K562 (cell line): Measurements from ENCODE around the gene HGFAC. TPM values are rescaled to one million over a fixed set of nuclear protein-coding genes. Genes with fewer than 3 reads are reported as not detected.

Experiments used
- ATAC-seq: fragments of 200-7000 bp; cut with Tn5 transposase; 3 replicates; pipeline ENCODE4 v1.9.1; 2020; ENCODE audit warnings: moderate library complexity
- BruUV-seq: library from RNA; stranded (reverse); fragments of 400-500 nt; replicated peaks from 2 replicates; lab custom pipeline; 2021; lab: Mats Ljungman, UMichigan
- CTCF ChIA-PET: fragments of 300-600 bp; formaldehyde crosslinking; extraction: SDS; loops from one replicate; lab custom pipeline; 2021; ENCODE audit warnings: low intra/inter-chr PET ratio; lab: Yijun Ruan, JAX
- POLR2A ChIA-PET: fragments of 300-600, 350-650 bp; sonication (Branson Sonifier 250); formaldehyde crosslinking; extraction: SDS; loops from one replicate; lab custom pipeline; 2021; ENCODE audit warnings: antibody characterized with exemption, inconsistent platforms; lab: Yijun Ruan, JAX
- DNase-seq, 4 experiments: peaks; one replicate each; pipeline versions ENCODE4 v3.0.0 to v3.0.0-alpha.2; 2011 to 2018; ENCODE audit warnings: low spot score in 3 of 4, mixed read lengths in 3 of 4; ENCODE audit errors: extremely low read depth in 1 of 4
- FAIRE-seq: peaks from 2 replicates; lab custom pipeline; 2011; peaks lifted over from hg19 to GRCh38; lab: Jason Lieb, UNC
- H2AFZ ChIP-seq: 2 replicates; pipeline ENCODE4 v1.6.0; 2011; ENCODE audit warnings: low read depth, low read length, control low read depth, inconsistent platforms
- H3K27ac ChIP-seq: fragments of 200-600 bp; 3 replicates; pipeline ENCODE4 v1.8.0; 2011; ENCODE audit warnings: low read depth, mild to moderate bottlenecking, control low read depth, inconsistent platforms, low read length, moderate library complexity, mixed read lengths; ENCODE audit errors: extremely low read depth
- H3K27me3 ChIP-seq, 2 experiments: fragments of 300-600 bp in 1 of 2; 2 replicates in 1 of 2; 3 replicates in 1 of 2; pipeline versions ENCODE4 v1.6.0 to v1.8.0; 2011; ENCODE audit warnings: inconsistent platforms in 2 of 2, low read length in 2 of 2, mild to moderate bottlenecking in 1 of 2, mixed read lengths in 1 of 2, moderate library complexity in 1 of 2; ENCODE audit not compliant: control insufficient read depth in 2 of 2, insufficient read depth in 2 of 2
- H3K36me3 ChIP-seq: fragments of 300-600 bp; 3 replicates; pipeline ENCODE4 v1.8.0; 2011; ENCODE audit warnings: mild to moderate bottlenecking, low read length, inconsistent platforms; ENCODE audit not compliant: control insufficient read depth, insufficient read depth
- H3K4me1 ChIP-seq, 2 experiments: fragments of 200-600 bp in 1 of 2; replicated peaks in 1 of 2; 2 replicates in 1 of 2; 3 replicates in 1 of 2; pipeline versions ENCODE4 v1.5.1 to v1.8.0; 2011; ENCODE audit warnings: inconsistent platforms in 2 of 2, low read length in 2 of 2, mild to moderate bottlenecking in 1 of 2, mixed read lengths in 1 of 2, moderate library complexity in 1 of 2; ENCODE audit not compliant: control insufficient read depth in 2 of 2, insufficient read depth in 2 of 2
- H3K4me2 ChIP-seq: 2 replicates; pipeline ENCODE4 v1.6.1; 2011; ENCODE audit warnings: low read length, control low read depth, inconsistent platforms, mixed read lengths; ENCODE audit not compliant: insufficient read depth
- H3K4me3 ChIP-seq: fragments of 200-600 bp; sonication (generic), shearing (Covaris generic); 2 replicates; pipeline ENCODE4 v1.5.1; 2016; ENCODE audit warnings: control low read depth, inconsistent platforms
- H3K79me2 ChIP-seq: fragments of 200-600 bp; 3 replicates; pipeline ENCODE4 v1.8.0; 2011; ENCODE audit warnings: low read length, inconsistent platforms; ENCODE audit not compliant: control insufficient read depth, insufficient read depth
- H3K9ac ChIP-seq, 2 experiments: 2 replicates each; pipeline versions ENCODE4 v1.6.0 to v1.6.1; 2011; ENCODE audit warnings: low read depth in 2 of 2, low read length in 2 of 2, control low read depth in 1 of 2, inconsistent platforms in 1 of 2, mild to moderate bottlenecking in 1 of 2, mixed read lengths in 1 of 2; ENCODE audit not compliant: insufficient read depth in 1 of 2
- H3K9me1 ChIP-seq: one replicate; pipeline ENCODE4 v1.6.0; 2011; ENCODE audit warnings: inconsistent platforms, mild to moderate bottlenecking, low read length, moderate library complexity; ENCODE audit not compliant: control insufficient read depth, insufficient read depth
- H3K9me3 ChIP-seq: replicated peaks from 2 replicates; pipeline ENCODE4 v1.5.1; 2011; ENCODE audit warnings: low read depth, low read length, inconsistent platforms; ENCODE audit not compliant: control insufficient read depth, insufficient read depth
- H4K20me1 ChIP-seq: replicated peaks from 2 replicates; pipeline ENCODE4 v1.6.1; 2011; ENCODE audit warnings: low read length, inconsistent platforms, mixed read lengths; ENCODE audit not compliant: control insufficient read depth, insufficient read depth
- DNMT1 ChIP-seq: fragments of 450-650 bp; IDR thresholded peaks from 2 replicates; pipeline ENCODE4 v1.6.1; 2016; ENCODE audit warnings: antibody characterized with exemption, mild to moderate bottlenecking
- LEF1 ChIP-seq: fragments of 450-650 bp; IDR thresholded peaks from 2 replicates; pipeline ENCODE4 v1.6.1; 2016; ENCODE audit warnings: mild to moderate bottlenecking
- MEIS2 ChIP-seq: fragments of 450-650 bp; IDR thresholded peaks from 2 replicates; pipeline ENCODE4 v1.6.1; 2014; ENCODE audit warnings: mild to moderate bottlenecking; ENCODE audit not compliant: partially characterized antibody
- OTX1 ChIP-seq: fragments of 450-650 bp; formaldehyde crosslinking; IDR thresholded peaks from 2 replicates; pipeline ENCODE4 v1.4.0; 2022; ENCODE audit warnings: mild to moderate bottlenecking
- ZFP30 ChIP-seq: fragments of 250-450 bp; sonication (Bioruptor Pico); IDR thresholded peaks from 2 replicates; pipeline ENCODE4 v1.8.0; 2022; ENCODE audit warnings: moderate library complexity, mild to moderate bottlenecking, inconsistent platforms, borderline replicate concordance
- ZFX ChIP-seq: sonication (generic); formaldehyde crosslinking; IDR thresholded peaks from 2 replicates; pipeline ENCODE4 v1.8.0; 2022; ENCODE audit warnings: mild to moderate bottlenecking, missing genetic modification reagents, moderate library complexity
- ZNF174 ChIP-seq: fragments of 250-450 bp; sonication (Bioruptor Pico); IDR thresholded peaks from 2 replicates; pipeline ENCODE4 v1.4.0; 2020; ENCODE audit warnings: mild to moderate bottlenecking
- ZNF444 ChIP-seq: fragments of 250-450 bp; sonication (Bioruptor Pico); IDR thresholded peaks from 2 replicates; pipeline ENCODE4 v1.4.0; 2020; ENCODE audit warnings: mild to moderate bottlenecking, moderate library complexity
- WGBS: fragments of 100-300 bp; shearing (Covaris generic); methylation state at CpG from one replicate; pipeline ENCODE4 v1.1.6; 2016; ENCODE audit warnings: low coverage, mixed read lengths; ENCODE audit not compliant: insufficient coverage; ENCODE audit errors: missing lambda C conversion rate; 5-methylcytosine and 5-hydroxymethylcytosine counted together
- in situ Hi-C: fragments of 300-500 bp; cut with MboI; formaldehyde crosslinking; loops from 4 replicates; pipeline ENCODE4 v1.15.0; 2018; ENCODE audit warnings: inconsistent platforms, mixed read lengths
- intact Hi-C: fragments of 100-400 bp; cut with micrococcal nuclease; formaldehyde crosslinking; loops from 2 replicates; pipeline ENCODE4 v1.14.2; 2022
- polyA plus RNA-seq, 8 experiments: library from polyadenylated mRNA; depleted of rRNA in 4 of 8; stranded (reverse) in 5 of 8; unstranded in 3 of 8; fragments of >200 nt; fragmentation: Nextera tagmentation in 2 of 8; fragmentation: Illumina TruSeq in 1 of 8; extraction: Ambion mirVana in 2 of 8; extraction: Trizol in 1 of 8; gene quantifications; 2 replicates each; pipeline versions ENCODE4 v1.2.1 to v1.2.3, GENCODE V29; 2011 to 2014; ENCODE audit warnings: inconsistent platforms in 1 of 8, missing spikeins in 1 of 8
- total RNA-seq, 7 experiments: library from RNA; depleted of rRNA in 6 of 7; stranded (reverse); fragments of >200 nt in 6 of 7; fragmentation: Illumina TruSeq in 2 of 7; extraction: Trizol in 2 of 7; gene quantifications; 2 replicates each; pipeline versions ENCODE4 v1.2.1 to v1.2.3, GENCODE V29; 2011 to 2021; ENCODE audit warnings: low replicate concordance in 1 of 7

HGFAC gene
- total and polyA plus RNA-seq, 9 of the 15 experiments (the other 6 are each of a cell fraction or from before 2014, with no cell fraction given) = 0.13 TPM; not detected in 8

DNA sequence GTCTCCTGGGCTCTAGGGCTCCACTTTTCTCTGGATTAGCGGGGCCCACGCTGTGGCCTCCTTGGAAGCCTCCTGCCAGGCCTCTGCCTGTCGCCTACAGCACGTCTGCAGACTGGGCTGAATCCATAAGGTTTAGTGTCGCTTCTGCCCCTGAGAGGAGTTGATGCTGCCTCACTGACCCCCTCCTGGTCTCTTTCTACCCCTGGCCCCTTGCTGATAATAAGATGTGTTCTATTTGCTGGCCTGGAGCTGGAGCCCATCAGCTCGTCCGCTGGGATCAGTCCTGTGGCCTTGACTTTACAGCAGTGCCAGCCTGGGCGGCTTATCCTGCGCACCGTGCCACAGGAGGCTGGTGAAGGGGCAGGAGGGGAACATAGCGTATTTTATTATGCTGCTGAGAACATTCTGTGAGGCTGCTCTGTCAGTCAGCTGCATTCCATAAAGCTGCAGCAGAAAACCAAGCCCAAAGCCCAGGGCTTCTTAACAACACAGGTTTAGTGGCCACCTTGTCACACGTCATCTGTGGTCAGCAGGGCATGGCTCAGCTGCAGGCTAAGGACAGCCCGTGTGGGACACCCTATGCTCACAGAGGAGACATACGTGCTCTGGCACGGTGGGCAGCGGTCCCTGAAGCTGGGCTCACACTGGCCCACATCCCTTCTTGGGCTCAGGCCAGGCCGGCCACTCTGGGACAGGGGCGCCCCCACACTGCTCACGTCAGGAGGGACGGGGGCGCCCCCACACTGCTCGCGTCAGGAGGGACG is 29.3 kb upstream of the HGFAC start:
- Histone ChIP-seq H3K4me2 (no peak overlapping the region), H3K27me3 (peaks cover 34 to 70% of the 10 kb centered on the region in 2 experiments)
- in situ Hi-C loops = no loop called here
- TF ChIP-seq DNMT1 (no peak), MEIS2 (no peak), OTX1 (CRISPR knock-in tag) (no peak), ZNF174 (CRISPR knock-in tag) (no peak), ZFP30 (CRISPR knock-in tag) (no peak), ZFX (CRISPR knock-in tag) (no peak), LEF1 (no peak), ZNF444 (CRISPR knock-in tag) (no peak)
- TF ChIP-seq, all 486 proteins: peak for 0
- no peaks in the 10 kb centered on the region for H3K79me2 ChIP-seq
- DNase-seq (no peak), ATAC-seq (no peak), FAIRE-seq (no peak)
- H3K4me1 ChIP-seq = peaks cover 0 to 15% of the 10 kb centered on the region in 2 experiments; a peak in 1 of 5 replicates
- intact Hi-C loops = no loop called here
- peaks cover 28% of the 10 kb centered on the region for H4K20me1 ChIP-seq
- H3K9ac ChIP-seq = no peak overlapping the region
- ChIA-PET POLR2A (no interaction called here), CTCF (no interaction called here)
- no peak overlapping the region for H3K4me3 ChIP-seq
- no peaks in the 10 kb centered on the region for H3K9me3 ChIP-seq
- no peak overlapping the region for H3K27ac ChIP-seq
- BruUV-seq = no TSS peak
- H3K36me3 ChIP-seq = no peaks in the 10 kb centered on the region
- H3K9me1 ChIP-seq = peaks cover 2% of the 10 kb centered on the region
- WGBS = 27% methylated on average over 18 of the region's 24 CpGs
- H2AFZ ChIP-seq = no peak overlapping the region
